Activated T-cell treated with anti-CD3 and anti-CD28 coated beads, Interleukin-2, amount 50 U/mL, for 1 hour (primary cell): ENCODE measurements around the gene PAK2.
"Not testable (repeated sequence)": the region's sequence is repeated elsewhere in the genome, so short reads cannot be mapped to it uniquely, and the experiment has no call there.

Source experiments
- DNase-seq: peaks from one replicate; pipeline ENCODE4 v3.0.0-alpha.2; 2020

Gene PAK2

DNA sequence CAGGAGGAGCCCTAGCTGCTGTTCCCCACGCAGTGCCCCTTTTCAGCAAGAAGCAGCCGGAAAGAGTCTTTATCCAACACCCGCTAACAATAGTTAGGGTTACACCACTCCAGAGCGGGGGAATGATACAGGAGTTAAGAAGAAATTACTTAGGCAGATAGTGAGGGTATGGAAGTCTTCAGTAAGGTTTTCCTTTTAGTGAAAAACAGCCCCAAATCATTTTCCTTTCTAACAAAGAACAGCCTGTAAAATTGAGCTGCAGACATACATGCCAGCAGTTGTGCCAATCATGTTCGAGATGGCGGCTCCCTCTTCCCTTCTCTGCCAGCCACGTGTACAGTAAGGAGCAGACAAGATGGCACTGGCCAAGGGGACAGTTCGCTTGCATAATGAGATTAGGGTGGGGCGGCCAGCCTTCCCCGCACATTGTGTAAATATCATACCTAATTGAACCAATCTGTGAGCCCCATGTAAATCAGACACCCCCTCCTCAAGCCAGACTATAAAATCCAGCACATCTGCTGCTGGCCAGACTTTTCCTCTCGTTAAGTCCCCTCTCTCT is 109.6 kb downstream of the PAK2 start:
- DNase-seq: no peak

DNA sequence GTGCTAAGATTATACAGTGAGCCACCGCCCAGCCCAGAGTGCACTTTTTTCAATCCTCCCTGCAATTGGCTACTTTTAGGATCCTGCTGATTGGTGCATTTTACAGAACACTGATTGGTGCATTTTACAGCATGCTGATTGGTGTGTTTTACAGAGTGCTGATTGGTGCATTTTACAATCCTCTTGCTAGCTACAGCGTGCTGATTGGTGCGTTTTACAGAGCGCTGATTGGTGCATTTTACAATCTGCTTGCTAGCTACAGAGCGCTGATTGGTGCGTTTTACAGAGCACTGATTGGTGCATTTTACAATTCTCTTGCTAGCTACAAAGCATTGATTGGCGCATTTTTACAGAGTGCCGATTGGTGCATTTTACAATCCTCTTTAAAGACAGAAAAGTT is 123.3 kb downstream of the PAK2 start:
- not testable (repeated sequence) for DNase-seq

DNA sequence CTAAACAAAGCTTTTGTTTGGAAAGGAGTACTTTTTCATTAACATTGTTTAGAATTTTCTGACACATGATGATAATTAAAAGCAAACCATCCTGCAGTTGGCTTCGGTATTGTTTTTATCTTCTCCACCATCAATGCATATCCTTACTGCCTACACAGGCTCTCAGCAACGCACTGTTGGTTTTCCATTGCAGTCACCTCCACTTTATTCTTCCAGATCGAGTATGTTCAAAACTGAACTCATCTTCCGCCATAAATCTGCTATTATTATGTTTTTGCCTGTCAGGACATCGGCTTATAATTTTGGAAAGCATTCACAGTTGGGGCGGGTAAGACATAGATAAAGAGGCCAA is 127.5 kb downstream of the PAK2 start:
- DNase-seq: no peak

DNA sequence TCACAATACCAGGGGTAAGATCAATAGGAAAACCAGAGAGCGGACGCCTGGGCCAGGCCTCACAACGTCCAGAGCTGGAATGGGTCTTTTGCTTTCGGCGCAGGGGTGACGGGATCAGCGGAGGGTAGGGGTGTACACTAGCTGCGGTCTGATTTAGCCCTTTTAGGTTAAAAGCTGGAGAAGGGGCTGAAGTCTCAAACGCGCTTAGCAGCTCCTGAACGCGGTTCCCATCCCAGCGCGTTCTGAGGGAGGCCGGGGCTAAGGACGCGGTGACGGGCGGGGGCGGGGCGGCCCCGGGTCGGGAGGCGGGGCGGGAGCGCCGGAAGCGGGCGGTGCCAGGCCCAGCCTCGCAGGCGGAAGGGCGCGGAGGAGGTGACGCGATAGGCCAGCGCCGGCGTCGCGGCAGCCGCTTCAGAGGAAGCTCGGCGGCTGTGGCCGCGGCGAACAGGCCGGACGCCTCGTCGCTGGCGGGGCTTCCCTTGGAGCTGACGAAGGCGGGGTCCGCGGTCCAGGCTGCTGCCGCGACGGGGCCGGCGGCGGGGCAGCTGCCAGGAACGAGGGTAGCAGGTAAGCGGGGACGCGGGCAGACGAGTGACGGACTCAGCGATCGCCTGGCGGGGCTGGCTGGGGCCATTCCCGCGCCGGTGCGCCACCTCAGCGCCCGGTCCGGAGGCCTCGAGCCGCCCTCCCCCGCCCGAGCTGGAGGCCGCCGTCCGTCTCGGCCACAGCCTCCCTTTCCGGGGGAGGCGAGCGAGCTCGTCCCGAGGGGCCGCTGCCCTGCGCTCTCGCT is 128.0 kb downstream of the PAK2 start, which contains the start of gene SENP5:
TSS of gene SENP5 (plus strand) at position 414 of the 790 bp plus-strand sequence. CDS start 17,262 bp downstream, outside the sequence.
- peak; percentile 92 for DNase-seq

DNA sequence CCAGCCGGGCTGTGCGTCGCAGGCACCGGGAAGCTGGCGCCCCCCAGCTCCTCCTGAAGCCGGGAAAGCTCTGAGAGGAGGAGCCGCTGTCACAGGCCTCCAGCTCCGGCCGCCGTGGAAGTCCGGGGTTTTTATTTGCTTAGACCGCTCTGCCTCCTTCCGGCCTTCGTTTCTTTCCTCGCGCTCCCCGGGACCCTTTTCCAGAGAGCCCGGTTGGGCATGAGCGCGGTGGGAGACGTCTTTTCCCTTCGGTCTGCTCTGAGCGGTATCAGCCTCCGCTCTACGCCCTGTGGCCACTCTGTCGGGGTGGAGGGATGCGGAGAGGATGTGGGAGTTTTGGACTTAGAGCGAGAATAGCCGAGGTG is 128.6 kb downstream of the PAK2 start:
- no peak for DNase-seq

DNA sequence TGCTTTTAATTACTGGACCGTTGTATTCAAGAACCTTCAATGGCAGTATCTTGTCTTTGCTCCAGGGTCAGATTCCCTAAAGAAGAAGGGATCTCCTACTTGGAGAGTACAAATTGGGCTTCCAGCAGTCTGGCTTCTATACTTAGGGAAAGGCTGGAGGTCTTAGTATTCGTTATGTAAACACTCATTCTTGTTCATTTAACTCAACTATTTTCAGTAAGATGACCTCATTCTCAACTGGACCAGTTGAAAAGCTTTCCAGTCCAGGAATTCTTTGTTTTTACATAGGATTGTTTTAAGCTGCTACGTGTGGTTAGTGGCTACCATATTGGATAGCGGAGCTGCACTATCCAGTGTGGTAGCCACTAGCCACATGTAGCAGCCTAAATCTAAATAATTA is 132.7 kb downstream of the PAK2 start:
- DNase-seq: no peak

DNA sequence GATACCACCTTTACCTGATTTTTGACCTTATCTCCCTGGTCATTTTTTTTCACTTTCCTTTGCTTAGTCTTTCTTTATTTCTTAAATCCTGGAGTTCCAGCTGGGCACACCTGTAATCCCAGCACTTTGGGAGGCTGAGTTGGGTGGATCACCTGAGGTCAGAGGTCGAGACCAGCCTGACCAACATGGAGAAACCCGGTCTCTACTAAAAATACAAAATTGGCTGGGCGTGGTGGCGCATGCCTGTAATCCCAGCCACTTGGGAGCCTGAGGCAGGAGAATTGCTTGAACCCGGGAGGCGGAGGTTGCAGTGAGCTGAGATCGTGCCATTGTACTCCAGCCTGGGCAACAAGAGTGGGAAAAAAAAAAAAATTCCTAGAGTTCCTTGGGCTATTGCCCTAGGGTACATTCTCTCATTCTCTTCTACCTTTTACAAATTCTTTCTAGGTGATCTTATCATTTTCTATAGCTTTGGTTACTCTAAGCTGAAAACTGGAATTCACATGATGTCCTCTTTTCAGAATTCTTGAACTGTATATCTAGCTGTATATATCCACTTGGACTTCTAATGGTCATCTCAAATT is 134.9 kb downstream of the PAK2 start:
- DNase-seq: not testable (repeated sequence)

DNA sequence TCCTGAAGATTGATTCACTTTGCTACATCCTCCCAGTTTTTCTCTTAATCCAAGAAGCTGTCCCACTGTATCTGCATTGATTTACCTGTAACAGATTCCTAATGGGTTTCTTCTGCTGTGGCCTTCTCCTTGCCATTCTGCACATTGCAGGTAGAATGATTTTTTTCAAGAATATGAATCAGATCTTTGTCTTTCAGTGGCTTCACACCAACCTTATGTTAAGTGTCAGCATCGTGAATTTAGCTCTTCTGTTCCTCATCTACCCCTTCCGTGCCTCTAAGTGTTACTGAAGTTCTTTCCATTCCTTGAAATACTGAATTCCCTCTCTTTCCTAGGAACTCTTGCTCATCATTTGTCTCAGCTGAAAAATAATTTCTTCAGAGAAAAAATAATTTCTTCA is 135.6 kb downstream of the PAK2 start:
- DNase-seq: no peak
